ENCODE data around the gene BMP8B. TPM values are rescaled to one million over a fixed set of nuclear protein-coding genes. Genes with fewer than 3 reads are reported as not detected.

BMP8B gene, protein sequence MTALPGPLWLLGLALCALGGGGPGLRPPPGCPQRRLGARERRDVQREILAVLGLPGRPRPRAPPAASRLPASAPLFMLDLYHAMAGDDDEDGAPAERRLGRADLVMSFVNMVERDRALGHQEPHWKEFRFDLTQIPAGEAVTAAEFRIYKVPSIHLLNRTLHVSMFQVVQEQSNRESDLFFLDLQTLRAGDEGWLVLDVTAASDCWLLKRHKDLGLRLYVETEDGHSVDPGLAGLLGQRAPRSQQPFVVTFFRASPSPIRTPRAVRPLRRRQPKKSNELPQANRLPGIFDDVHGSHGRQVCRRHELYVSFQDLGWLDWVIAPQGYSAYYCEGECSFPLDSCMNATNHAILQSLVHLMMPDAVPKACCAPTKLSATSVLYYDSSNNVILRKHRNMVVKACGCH
- 0.10 TPM for total RNA-seq (ENCODE audit: unreplicated experiment)
- long read RNA-seq, result 0 reads

DNA sequence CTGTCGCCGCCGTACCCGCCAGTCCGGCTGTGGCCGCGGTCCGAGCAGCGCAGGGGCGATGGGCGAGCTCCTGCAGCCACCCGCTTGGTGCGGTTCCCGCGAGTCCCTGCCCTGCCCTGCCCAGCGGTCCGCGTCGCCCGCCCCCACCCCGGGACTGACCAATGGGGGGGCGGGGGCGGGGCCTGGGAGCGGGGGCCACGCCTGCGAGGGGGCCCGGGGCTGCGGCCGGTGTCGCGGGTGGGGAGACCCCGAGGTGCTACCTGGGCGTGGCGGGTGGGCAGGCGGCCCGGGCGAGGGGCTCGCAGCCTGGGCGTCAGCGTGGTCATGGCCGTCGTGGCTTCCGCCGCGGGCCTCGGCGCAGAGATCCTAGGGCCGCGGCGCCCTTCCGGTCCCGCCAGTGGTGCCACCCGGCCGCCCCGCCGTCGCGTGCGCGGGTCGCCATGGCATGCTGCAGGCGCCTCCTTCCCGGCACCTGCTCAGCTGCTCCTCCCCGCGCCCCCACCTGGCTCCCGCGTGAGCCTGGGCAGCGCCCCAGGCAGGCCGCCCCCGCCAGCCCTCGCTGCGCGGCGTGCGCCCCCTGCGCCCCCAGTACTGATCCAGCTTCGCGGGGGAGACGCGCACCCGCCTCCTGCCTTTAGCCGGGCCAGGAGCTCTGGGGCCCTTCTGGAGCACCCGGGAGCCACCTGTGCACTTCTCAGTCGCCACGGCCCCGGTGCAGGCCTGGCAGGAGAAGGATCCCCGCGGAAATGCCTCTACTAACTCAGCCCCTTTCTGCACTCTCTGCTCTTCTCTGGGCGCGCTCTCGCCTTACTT, at the start of gene BMP8B:
BMP8B (minus strand) TSS at position 108 of the 813 bp plus-strand sequence. CDS start 380 bp downstream, outside the sequence.
- Mint-ChIP-seq H3K4me1 (ENCODE audit: unreplicated experiment) (peaks cover 10% of the 10 kb centered on the region), H3K4me3 (ENCODE audit: unreplicated experiment) (peak within 1 kb of the TSS; percentile 65), H3K27ac (ENCODE audit: unreplicated experiment) (no peak within 1 kb of the TSS), H3K36me3 (ENCODE audit: low read depth, unreplicated experiment) (no peaks in the 10 kb centered on the region), H3K27me3 (ENCODE audit: unreplicated experiment) (peaks cover 22% of the 10 kb centered on the region), H3K9me3 (ENCODE audit: unreplicated experiment) (no peaks in the 10 kb centered on the region)
- peak; percentile 38 for DNase-seq (ENCODE audit: low spot score)
- TF ChIP-seq, protein P1, sequence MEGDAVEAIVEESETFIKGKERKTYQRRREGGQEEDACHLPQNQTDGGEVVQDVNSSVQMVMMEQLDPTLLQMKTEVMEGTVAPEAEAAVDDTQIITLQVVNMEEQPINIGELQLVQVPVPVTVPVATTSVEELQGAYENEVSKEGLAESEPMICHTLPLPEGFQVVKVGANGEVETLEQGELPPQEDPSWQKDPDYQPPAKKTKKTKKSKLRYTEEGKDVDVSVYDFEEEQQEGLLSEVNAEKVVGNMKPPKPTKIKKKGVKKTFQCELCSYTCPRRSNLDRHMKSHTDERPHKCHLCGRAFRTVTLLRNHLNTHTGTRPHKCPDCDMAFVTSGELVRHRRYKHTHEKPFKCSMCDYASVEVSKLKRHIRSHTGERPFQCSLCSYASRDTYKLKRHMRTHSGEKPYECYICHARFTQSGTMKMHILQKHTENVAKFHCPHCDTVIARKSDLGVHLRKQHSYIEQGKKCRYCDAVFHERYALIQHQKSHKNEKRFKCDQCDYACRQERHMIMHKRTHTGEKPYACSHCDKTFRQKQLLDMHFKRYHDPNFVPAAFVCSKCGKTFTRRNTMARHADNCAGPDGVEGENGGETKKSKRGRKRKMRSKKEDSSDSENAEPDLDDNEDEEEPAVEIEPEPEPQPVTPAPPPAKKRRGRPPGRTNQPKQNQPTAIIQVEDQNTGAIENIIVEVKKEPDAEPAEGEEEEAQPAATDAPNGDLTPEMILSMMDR (IDR thresholded peaks at IDR 0.05; ENCODE audit: unreplicated experiment), result no peak

DNA sequence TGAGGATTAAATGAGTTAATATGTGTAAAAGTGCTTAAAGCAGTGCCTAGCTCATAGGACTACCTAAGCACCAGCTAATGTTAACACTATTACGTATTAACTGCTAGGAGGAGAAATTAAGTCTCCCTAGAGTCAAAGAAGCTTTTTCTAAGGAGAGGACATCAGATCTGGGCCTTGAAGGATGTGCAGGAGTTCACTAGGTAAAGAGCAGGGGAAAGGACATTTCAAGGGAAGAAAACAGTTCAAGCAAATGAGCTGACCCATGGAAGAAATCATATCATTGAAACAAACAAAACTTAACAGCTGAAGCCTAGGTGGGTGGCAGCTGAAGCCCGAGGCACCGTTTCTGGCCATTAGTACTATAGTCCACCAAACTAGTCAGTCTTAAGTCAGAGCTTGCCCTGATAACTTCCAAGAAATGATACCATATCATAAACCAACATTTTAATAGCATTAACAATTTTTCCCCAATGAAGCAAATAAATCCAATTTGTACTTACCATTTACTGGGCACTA, 48.0 kb upstream of the BMP8B start:
- TF ChIP-seq, protein P1 (IDR thresholded peaks at IDR 0.05; ENCODE audit: unreplicated experiment), result no peak
- H3K36me3 Mint-ChIP-seq (ENCODE audit: low read depth, unreplicated experiment), result peaks cover 7% of the 10 kb centered on the region
- peaks cover 13% of the 10 kb centered on the region for H3K4me1 Mint-ChIP-seq (ENCODE audit: unreplicated experiment)
- H3K4me3 Mint-ChIP-seq (ENCODE audit: unreplicated experiment), result no peak overlapping the region
- H3K27ac Mint-ChIP-seq (ENCODE audit: unreplicated experiment), result no peak overlapping the region
- H3K27me3 Mint-ChIP-seq (ENCODE audit: unreplicated experiment), result peaks cover 1% of the 10 kb centered on the region
- DNase-seq (ENCODE audit: low spot score), result no peak
- no peaks in the 10 kb centered on the region for H3K9me3 Mint-ChIP-seq (ENCODE audit: unreplicated experiment)

DNA sequence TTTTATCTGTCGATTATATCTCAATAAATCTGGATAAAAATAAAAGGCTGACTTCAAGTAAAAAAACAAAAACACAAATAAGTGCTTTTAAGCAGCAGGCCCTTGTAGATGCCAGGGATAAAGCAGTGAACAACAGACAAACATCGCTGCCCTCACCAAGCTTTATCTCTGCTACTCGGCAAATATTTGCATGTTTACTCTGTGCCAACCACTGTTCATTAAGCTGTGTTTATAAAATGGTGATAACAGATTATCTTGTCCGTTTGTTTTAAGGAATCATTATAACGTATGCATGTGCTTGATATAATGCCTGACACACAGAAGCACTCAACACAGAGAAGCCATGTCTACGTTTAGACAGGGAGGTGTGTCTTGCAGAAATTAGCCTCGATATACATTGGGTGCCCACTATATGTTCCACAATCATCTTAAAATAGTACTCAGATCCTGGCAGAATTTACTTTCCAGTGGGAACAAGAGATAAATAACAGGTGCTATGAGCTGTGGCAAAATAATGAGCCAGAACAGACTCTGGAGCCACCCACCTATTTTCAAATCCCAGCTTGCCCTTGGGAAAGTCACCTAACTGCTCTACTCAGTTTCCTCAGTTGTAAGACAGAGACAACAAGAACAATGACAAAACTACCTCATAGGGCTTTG, 47.4 kb upstream of the BMP8B start:
- H3K27me3 Mint-ChIP-seq (ENCODE audit: unreplicated experiment), result peaks cover 1% of the 10 kb centered on the region
- H3K9me3 Mint-ChIP-seq (ENCODE audit: unreplicated experiment), result no peaks in the 10 kb centered on the region
- H3K4me3 Mint-ChIP-seq (ENCODE audit: unreplicated experiment), result no peak overlapping the region
- DNase-seq (ENCODE audit: low spot score), result no peak
- H3K36me3 Mint-ChIP-seq (ENCODE audit: low read depth, unreplicated experiment), result peaks cover under 1% of the 10 kb centered on the region
- TF ChIP-seq, protein P1 (IDR thresholded peaks at IDR 0.05; ENCODE audit: unreplicated experiment), result no peak
- H3K27ac Mint-ChIP-seq (ENCODE audit: unreplicated experiment), result no peak overlapping the region
- peaks cover 10% of the 10 kb centered on the region for H3K4me1 Mint-ChIP-seq (ENCODE audit: unreplicated experiment)

DNA sequence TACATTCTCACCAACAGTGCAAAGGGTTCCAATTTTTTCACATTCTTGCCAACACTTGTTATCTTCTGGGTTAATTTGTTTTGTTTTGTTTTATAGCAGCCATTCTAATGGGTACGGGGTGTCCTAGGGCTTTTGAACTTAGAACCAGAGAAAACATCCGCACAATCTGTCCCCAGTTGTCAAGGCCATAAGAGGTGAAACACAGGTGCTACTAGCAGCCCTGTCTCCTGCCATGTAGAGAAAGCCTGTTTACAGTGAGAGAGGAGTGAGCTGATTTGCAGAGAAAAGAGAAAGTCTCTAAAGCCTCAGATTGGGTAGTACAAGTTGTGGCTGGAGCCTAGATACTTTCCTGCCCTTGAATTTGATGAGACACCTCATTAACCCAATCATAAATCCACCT, 46.4 kb upstream of the BMP8B start:
- Mint-ChIP-seq H3K27ac (ENCODE audit: unreplicated experiment) (no peak overlapping the region), H3K9me3 (ENCODE audit: unreplicated experiment) (no peaks in the 10 kb centered on the region), H3K36me3 (ENCODE audit: low read depth, unreplicated experiment) (no peaks in the 10 kb centered on the region), H3K4me3 (ENCODE audit: unreplicated experiment) (no peak overlapping the region), H3K27me3 (ENCODE audit: unreplicated experiment) (peaks cover 1% of the 10 kb centered on the region), H3K4me1 (ENCODE audit: unreplicated experiment) (peaks cover 11% of the 10 kb centered on the region)
- no peak for DNase-seq (ENCODE audit: low spot score)
- TF ChIP-seq, protein P1 (IDR thresholded peaks at IDR 0.05; ENCODE audit: unreplicated experiment), result no peak
